ENCODE measurements around the gene SLC4A2.

DNA sequence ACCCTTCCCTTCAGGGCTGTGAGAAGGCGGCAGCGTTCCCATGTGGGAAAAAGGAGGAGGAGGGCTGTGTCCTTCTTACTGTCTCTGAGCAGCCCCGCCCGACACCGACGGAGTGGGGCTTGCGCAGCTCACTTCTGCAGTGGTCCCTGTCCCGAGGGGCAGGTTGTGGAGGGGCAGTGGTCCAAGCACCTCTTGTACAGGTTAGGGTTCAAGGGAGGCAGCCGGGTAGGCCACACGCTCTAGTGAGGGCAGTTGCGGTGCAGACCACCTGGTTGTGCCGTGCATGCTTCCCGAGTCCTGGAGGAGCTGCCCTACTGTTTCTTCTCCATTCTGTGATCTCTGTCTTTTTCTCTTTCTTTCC is 59.6 kb downstream of the SLC4A2 start:
- TF ChIP-seq CTCF (IDR thresholded peaks at IDR 0.05) (no peak), POLR2A (IDR thresholded peaks at IDR 0.05) (no peak)
